ENCODE data around the gene IFT20. TPM values are rescaled to one million over a fixed set of nuclear protein-coding genes. Genes with fewer than 3 reads are reported as not detected.

The IFT20 gene
- total and polyA plus RNA-seq, 9 of the 15 experiments (the other 6 are each of a cell fraction or from before 2014, with no cell fraction given) = 11.2 to 38.6 (median 20.1) TPM

- TF ChIP-seq THRA (IDR thresholded peaks at IDR 0.05) (no peak), MCM2 (IDR thresholded peaks at IDR 0.05; ENCODE audit: low read depth) (no peak), MTA3 (IDR thresholded peaks at IDR 0.05; ENCODE audit: borderline replicate concordance) (peak; percentile 64), IFI16 (CRISPR knock-in tag; IDR thresholded peaks at IDR 0.05) (no peak), ZNF512 (tag; IDR thresholded peaks at IDR 0.05) (no peak), DMBX1 (CRISPR knock-in tag; IDR thresholded peaks at IDR 0.05; ENCODE audit: borderline replicate concordance) (no peak), TCF7L2 (IDR thresholded peaks at IDR 0.05; ENCODE audit: low read depth, low read length) (no peak), CC2D1A (IDR thresholded peaks at IDR 0.05) (no peak), CBFA2T3 (IDR thresholded peaks at IDR 0.05) (peak; percentile 71), HOXB6 (CRISPR knock-in tag; IDR thresholded peaks at IDR 0.05; ENCODE audit: borderline replicate concordance) (no peak), HMBOX1 (IDR thresholded peaks at IDR 0.05) (no peak), CEBPZ (IDR thresholded peaks at IDR 0.05; ENCODE audit: borderline replicate concordance, low read depth, low read length) (no peak), PURB (CRISPR knock-in tag; IDR thresholded peaks at IDR 0.05; ENCODE audit: low read depth) (no peak), NFIC (IDR thresholded peaks at IDR 0.05) (peak; percentile 45), USF1 (CRISPR knock-in tag; IDR thresholded peaks at IDR 0.05) (no peak), PKNOX1 (IDR thresholded peaks at IDR 0.05) (no peak), BRD4 (IDR thresholded peaks at IDR 0.05) (no peak), BHLHE40 (IDR thresholded peaks at IDR 0.05; ENCODE audit: low read length) (peak; percentile 41; the same call in 1 of the 2 replicates), MXI1 (IDR thresholded peaks at IDR 0.05; ENCODE audit: low read depth, low read length) (no peak), CBX2 (IDR thresholded peaks at IDR 0.05; ENCODE audit: insufficient read depth, low read length, poor library complexity, severe bottlenecking) (no peak)
Measured at GRCh38 chr17:28370035-28370743, 34.9 kb upstream of the IFT20 start, which contains the start of gene VTN (continued).

Measured in K562 (cell line).